Left lung (tissue), 10 donors: ENCODE results near the gene GLTP. TPM values are rescaled to one million over a fixed set of nuclear protein-coding genes. Genes with fewer than 3 reads are reported as not detected.
A peak's percentile ranks its signal among the peaks of the same experiment; 100 is the strongest.

Source experiments
- ATAC-seq: fragments of 200-7000 bp; cut with Tn5 transposase; one replicate; pipeline ENCODE4 v1.9.1; 2020; ENCODE audit warnings: moderate library complexity
- DNase-seq, 4 donors: peaks; one replicate each; pipeline ENCODE4 v3.0.0-alpha.2; 2013 to 2020
- H3K27ac ChIP-seq, 2 donors: fragments of 200-600 bp; sonication (generic) in 1 of 2; one replicate each; pipeline versions ENCODE4 v1.5.0 to v1.8.0; 2020 to 2021
- H3K27me3 ChIP-seq, 2 donors: fragments of 200-600 bp; sonication (generic) in 1 of 2; one replicate each; pipeline versions ENCODE4 v1.5.0 to v1.8.0; 2020 to 2021
- H3K36me3 ChIP-seq, 2 donors: fragments of 200-600 bp; sonication (generic) in 1 of 2; one replicate each; pipeline versions ENCODE4 v1.5.0 to v1.8.0; 2020 to 2021
- H3K4me1 ChIP-seq, 2 donors: fragments of 200-600 bp; one replicate each; pipeline ENCODE4 v1.8.0; 2021
- H3K4me3 ChIP-seq, 2 donors: fragments of 200-600 bp; sonication (generic) in 1 of 2; one replicate each; pipeline versions ENCODE4 v1.5.0 to v1.8.0; 2020 to 2021; ENCODE audit warnings: mild to moderate bottlenecking in 1 of 2
- H3K9me3 ChIP-seq, 2 donors: fragments of 200-600 bp; sonication (generic) in 1 of 2; one replicate each; pipeline versions ENCODE4 v1.5.0 to v1.8.0; 2020 to 2021
- CTCF ChIP-seq, 2 donors: fragments of 200-600 bp; sonication (generic) in 1 of 2; IDR thresholded peaks; one replicate each; pipeline versions ENCODE4 v1.5.0 to v1.8.0; 2021; ENCODE audit warnings: antibody characterized with exemption in 2 of 2
- intact Hi-C, 2 donors: fragments of 100-400 bp; cut with DNase I; formaldehyde crosslinking; loops; one replicate each; pipeline versions ENCODE4 v1.11.2 to v1.14.2; 2022
- polyA plus RNA-seq, 6 donors: library from polyadenylated mRNA; unstranded; fragments of 120-200 nt; gene quantifications; one replicate each; pipeline ENCODE4 v1.2.1, GENCODE V29; 2013; ENCODE audit not compliant: insufficient read length in 6 of 6
- total RNA-seq, 2 donors: library from RNA; stranded (reverse); fragmentation: NEBNext Ultra II Directional; extraction: Animal tissue kit (Norgen Biotek cat#: 25700); gene quantifications; one replicate each; pipeline ENCODE4 v1.2.1, GENCODE V29; 2021
- donor health status: DM: no; HTN: yes; CAD: no.
- donor health status: DM: no; HTN: no; CAD: no.

GLTP gene
- total and polyA plus RNA-seq, 8 donors, result 30.1 to 43.3 (median 32.5) TPM

- no peaks in the 10 kb centered on the region for H3K9me3 ChIP-seq
- H3K36me3 ChIP-seq, result no peaks in the 10 kb centered on the region
- H3K27ac ChIP-seq, result no peak overlapping the region
- no peak for ATAC-seq
- peaks cover 0 to 3% of the 10 kb centered on the region in 2 donors for H3K4me1 ChIP-seq
- H3K27me3 ChIP-seq, result peaks cover 0 to 14% of the 10 kb centered on the region in 2 donors
- peak in 1 of 4 donors; percentile 28 for DNase-seq
- TF ChIP-seq CTCF (IDR thresholded peaks at IDR 0.05), result no peak
- H3K4me3 ChIP-seq, result no peak overlapping the region
- intact Hi-C loops, result no loop called here
These were observed 65.1 kb downstream of the GLTP start for GRCh38 chr12:109815225-109815624.

GRCh38 chr12:109814600-109815150 lies 65.7 kb downstream of the GLTP start:
- peaks cover 0 to 9% of the 10 kb centered on the region in 2 donors for H3K27me3 ChIP-seq
- intact Hi-C loops, result no loop called here
- no peak overlapping the region for H3K27ac ChIP-seq
- H3K4me3 ChIP-seq, result no peak overlapping the region
- DNase-seq (peak in 1 of 4 donors; percentile 65), ATAC-seq (no peak)
- TF ChIP-seq CTCF (IDR thresholded peaks at IDR 0.05), result no peak
- no peaks in the 10 kb centered on the region for H3K9me3 ChIP-seq
- no peaks in the 10 kb centered on the region for H3K36me3 ChIP-seq
- peaks cover 0 to 3% of the 10 kb centered on the region in 2 donors for H3K4me1 ChIP-seq

- peaks cover 0 to 3% of the 10 kb centered on the region in 2 donors for H3K4me1 ChIP-seq
- no peak for TF ChIP-seq CTCF (IDR thresholded peaks at IDR 0.05)
- DNase-seq, result no peak
These were observed 66.4 kb downstream of the GLTP start for GRCh38 chr12:109813810-109814416.

GRCh38 chr12:109811624-109811995 lies 68.7 kb downstream of the GLTP start:
- no peaks in the 10 kb centered on the region for H3K36me3 ChIP-seq
- intact Hi-C loops, result no loop called here
- ATAC-seq, result no peak
- peak in 1 of 4 donors; percentile 7 for DNase-seq
- H3K27me3 ChIP-seq, result peaks cover 0 to 3% of the 10 kb centered on the region in 2 donors
- no peak overlapping the region for H3K27ac ChIP-seq
- H3K9me3 ChIP-seq, result no peaks in the 10 kb centered on the region
- H3K4me1 ChIP-seq, result no peaks in the 10 kb centered on the region
- H3K4me3 ChIP-seq, result no peak overlapping the region
- TF ChIP-seq CTCF (IDR thresholded peaks at IDR 0.05), result no peak

More at GRCh38 chr12:109813810-109814416, 66.4 kb downstream of the GLTP start:
- no peaks in the 10 kb centered on the region for H3K9me3 ChIP-seq
- peaks cover 0 to 3% of the 10 kb centered on the region in 2 donors for H3K27me3 ChIP-seq
- ATAC-seq, result no peak
- intact Hi-C loops, result no loop called here
- H3K27ac ChIP-seq, result no peak overlapping the region
- H3K4me3 ChIP-seq, result no peak overlapping the region
- no peaks in the 10 kb centered on the region for H3K36me3 ChIP-seq

GRCh38 chr12:109810954-109811623 lies 69.3 kb downstream of the GLTP start:
- Histone ChIP-seq H3K4me1 (no peaks in the 10 kb centered on the region), H3K27ac (no peak overlapping the region), H3K27me3 (peaks cover 0 to 3% of the 10 kb centered on the region in 2 donors), H3K9me3 (no peaks in the 10 kb centered on the region), H3K36me3 (no peaks in the 10 kb centered on the region), H3K4me3 (no peak overlapping the region)
- peak in 1 of 4 donors; percentile 27 for DNase-seq
- no peak for TF ChIP-seq CTCF (IDR thresholded peaks at IDR 0.05)
- intact Hi-C loops, result no loop called here
- no peak for ATAC-seq
